Activated CD4-positive, alpha-beta T cell treated with anti-CD3 and anti-CD28 coated beads, Interleukin-2, amount 10 ng/mL, durations not matched to agents 7 days and 5 days (primary cell): ENCODE measurements around the gene IL1RL2. TPM values are rescaled to one million over a fixed set of nuclear protein-coding genes. Genes with fewer than 3 reads are reported as not detected.

ENCODE experiments used
- CTCF ChIA-PET: fragments of 350-600 bp; sonication (Branson Sonifier 250); formaldehyde crosslinking; loops from one replicate; lab custom pipeline; 2021; ENCODE audit warnings: antibody characterized with exemption; lab: Charles Lee
- POLR2A ChIA-PET: fragments of 350-600 bp; sonication (Branson Sonifier 250); formaldehyde crosslinking; loops from one replicate; lab custom pipeline; 2021; ENCODE audit warnings: antibody characterized with exemption; lab: Charles Lee
- DNase-seq: peaks from one replicate; pipeline ENCODE4 v3.0.0-alpha.2; 2020
- H3K27ac Mint-ChIP-seq: one replicate; pipeline ENCODE4 v1.8.0; 2021; ENCODE audit warnings: mild to moderate bottlenecking, moderate library complexity, mixed read lengths
- H3K27me3 Mint-ChIP-seq: one replicate; pipeline ENCODE4 v1.8.0; 2021; ENCODE audit warnings: mixed read lengths
- H3K36me3 Mint-ChIP-seq: one replicate; pipeline ENCODE4 v1.8.0; 2021; ENCODE audit warnings: low read depth, mixed read lengths
- H3K4me1 Mint-ChIP-seq: one replicate; pipeline ENCODE4 v1.8.0; 2021; ENCODE audit warnings: mixed read lengths
- H3K4me3 Mint-ChIP-seq: one replicate; pipeline ENCODE4 v1.8.0; 2021; ENCODE audit warnings: mild to moderate bottlenecking, moderate library complexity, mixed read lengths
- H3K9me3 Mint-ChIP-seq: one replicate; pipeline ENCODE4 v1.8.0; 2021; ENCODE audit warnings: mixed read lengths
- total RNA-seq, 2 experiments: library from RNA; stranded (reverse); gene quantifications; one replicate each; pipeline ENCODE4 v1.2.3, GENCODE V29; 2021

IL1RL2 gene
- total RNA-seq, 2 experiments from 2014 or later: not detected

DNA sequence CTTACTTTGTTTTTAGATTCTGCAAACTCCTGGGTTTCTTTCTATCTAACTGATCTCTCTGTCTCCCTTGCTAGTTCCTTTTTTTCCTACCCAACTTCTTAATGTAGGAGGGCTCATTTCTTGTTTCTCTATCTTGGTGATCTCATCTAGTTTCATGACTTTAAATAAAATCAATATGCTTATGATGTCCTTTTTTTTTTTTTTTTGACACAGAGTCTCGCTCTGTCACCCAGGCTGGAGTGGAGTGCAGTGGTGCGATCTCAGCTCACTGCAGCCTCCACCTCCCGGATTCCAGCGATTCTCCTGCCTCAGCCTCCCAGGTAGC is 82.3 kb downstream of the IL1RL2 start:
- DNase-seq: no peak
- H3K4me1 Mint-ChIP-seq: peaks cover 31% of the 10 kb centered on the region
- H3K9me3 Mint-ChIP-seq: peaks cover 14% of the 10 kb centered on the region
- peaks cover 6% of the 10 kb centered on the region for H3K36me3 Mint-ChIP-seq
- ChIA-PET CTCF (interaction anchor here (0.8 to 3.1 kb wide), 3 partner anchors 9 to 18 kb away, joined by 3 to 10 read pairs (median 3); no protein-coding TSS in a partner anchor), POLR2A (no interaction called here)
- H3K27me3 Mint-ChIP-seq: peaks cover 2% of the 10 kb centered on the region
- no peak overlapping the region for H3K27ac Mint-ChIP-seq
- H3K4me3 Mint-ChIP-seq: no peak overlapping the region

DNA sequence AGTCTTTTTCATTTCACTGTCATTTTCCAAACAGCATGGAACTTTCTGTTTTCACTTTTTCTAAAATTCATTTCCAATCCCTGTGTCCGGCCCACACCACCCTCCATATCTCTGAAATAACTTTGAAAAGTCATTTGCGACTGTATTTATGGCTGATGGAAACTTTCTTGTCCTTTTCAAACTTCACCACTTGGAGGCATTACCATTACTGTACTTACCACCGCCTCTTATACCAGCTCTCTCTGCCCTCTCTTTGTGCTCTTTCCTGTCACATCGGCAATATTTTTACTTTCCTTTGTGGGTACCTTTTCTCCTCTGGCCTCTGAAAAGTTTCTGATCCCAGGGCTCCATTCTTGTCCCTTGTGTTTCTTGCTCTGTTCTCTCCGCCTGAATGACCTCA is 85.0 kb downstream of the IL1RL2 start:
- Mint-ChIP-seq H3K27ac (peak overlapping the region; percentile 68), H3K4me3 (peak overlapping the region; percentile 39), H3K27me3 (peaks cover 2% of the 10 kb centered on the region), H3K4me1 (peaks cover 48% of the 10 kb centered on the region), H3K9me3 (peaks cover 27% of the 10 kb centered on the region), H3K36me3 (peaks cover 31% of the 10 kb centered on the region)
- ChIA-PET POLR2A (no interaction called here), CTCF (interaction anchor here (1.2 to 1.4 kb wide), 4 partner anchors 8 to 31 kb away, joined by 3 to 4 read pairs (median 3); no protein-coding TSS in a partner anchor)
- DNase-seq: no peak

DNA sequence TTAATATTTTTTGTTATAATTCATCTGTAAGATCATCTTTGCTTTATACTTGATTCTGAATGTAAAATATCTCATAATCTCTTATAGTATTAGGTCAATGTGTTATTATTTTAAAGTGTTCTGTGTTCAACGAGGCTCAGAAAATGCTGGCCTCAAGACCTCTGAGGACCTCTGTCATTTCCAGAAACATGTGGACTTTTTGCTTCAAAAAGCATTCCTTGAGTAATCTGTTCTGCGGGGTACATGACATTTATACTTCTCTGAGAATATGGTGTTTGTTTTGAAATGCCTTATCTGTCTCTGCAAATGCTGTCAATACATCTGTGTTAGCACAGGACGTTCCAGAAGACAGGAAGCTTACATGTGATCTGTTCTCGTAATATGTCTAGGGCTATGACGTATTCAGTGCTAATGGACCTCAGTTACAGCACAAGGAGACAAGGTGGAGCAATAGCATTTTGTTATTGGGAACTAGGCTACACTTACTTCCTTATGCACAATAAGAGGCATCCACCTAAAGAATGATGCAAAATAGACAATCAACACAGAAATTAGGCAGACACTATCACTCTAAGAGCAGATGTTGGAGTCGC is 86.9 kb downstream of the IL1RL2 start:
- ChIA-PET CTCF (interaction anchor here (0.6 kb wide), 1 partner anchor 12 kb away, joined by 4 read pairs; no protein-coding TSS in a partner anchor), POLR2A (no interaction called here)
- peaks cover 2% of the 10 kb centered on the region for H3K27me3 Mint-ChIP-seq
- peaks cover 37% of the 10 kb centered on the region for H3K36me3 Mint-ChIP-seq
- no peak overlapping the region for H3K27ac Mint-ChIP-seq
- H3K4me3 Mint-ChIP-seq: no peak overlapping the region
- H3K9me3 Mint-ChIP-seq: peaks cover 30% of the 10 kb centered on the region
- H3K4me1 Mint-ChIP-seq: peaks cover 66% of the 10 kb centered on the region
- DNase-seq: no peak

DNA sequence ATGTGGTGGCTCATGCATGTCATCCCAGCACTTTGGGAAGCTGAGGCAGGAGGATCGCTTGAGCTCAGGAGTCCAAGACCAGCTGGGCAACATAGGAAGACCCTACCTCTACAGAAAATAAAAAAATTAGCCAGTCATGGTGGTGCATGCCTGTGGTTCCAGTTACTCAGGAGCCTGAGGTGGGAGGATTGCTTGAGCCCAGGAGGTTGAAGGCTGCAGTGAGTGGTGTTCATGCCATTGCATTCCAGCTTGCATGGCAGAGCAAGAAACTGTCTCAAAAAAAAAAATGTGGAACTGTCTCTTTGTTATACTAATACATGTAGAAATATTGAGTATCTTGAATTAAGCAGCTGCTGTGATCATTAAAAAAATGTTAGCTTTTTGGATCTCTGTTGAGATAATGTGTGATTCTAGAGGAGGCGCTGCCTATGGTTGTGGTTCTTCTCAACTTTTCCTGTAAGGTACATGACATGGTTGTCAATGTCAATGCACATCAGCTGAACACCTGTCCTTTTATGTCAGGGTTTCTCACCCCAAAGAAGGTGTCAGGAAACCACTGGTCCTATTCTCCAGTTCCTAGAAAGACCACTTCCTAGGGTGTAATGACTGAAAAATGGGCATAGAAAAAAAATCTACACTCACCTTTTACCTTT is 89.9 kb downstream of the IL1RL2 start:
- peak overlapping the region; percentile 61 for H3K27ac Mint-ChIP-seq
- peak; percentile 51 for DNase-seq
- H3K27me3 Mint-ChIP-seq: no peaks in the 10 kb centered on the region
- H3K4me1 Mint-ChIP-seq: peaks cover 68% of the 10 kb centered on the region
- peak overlapping the region; percentile 23 for H3K4me3 Mint-ChIP-seq
- H3K36me3 Mint-ChIP-seq: peaks cover 36% of the 10 kb centered on the region
- POLR2A ChIA-PET: interaction anchor here (0.6 to 0.8 kb wide), 3 partner anchors 25 to 359 kb away, joined by 3 read pairs; no protein-coding TSS in a partner anchor
- H3K9me3 Mint-ChIP-seq: peaks cover 24% of the 10 kb centered on the region
- CTCF ChIA-PET: interaction anchor here (0.5 to 1.4 kb wide), 6 partner anchors 9 to 389 kb away, joined by 3 to 8 read pairs (median 4); no protein-coding TSS in a partner anchor

DNA sequence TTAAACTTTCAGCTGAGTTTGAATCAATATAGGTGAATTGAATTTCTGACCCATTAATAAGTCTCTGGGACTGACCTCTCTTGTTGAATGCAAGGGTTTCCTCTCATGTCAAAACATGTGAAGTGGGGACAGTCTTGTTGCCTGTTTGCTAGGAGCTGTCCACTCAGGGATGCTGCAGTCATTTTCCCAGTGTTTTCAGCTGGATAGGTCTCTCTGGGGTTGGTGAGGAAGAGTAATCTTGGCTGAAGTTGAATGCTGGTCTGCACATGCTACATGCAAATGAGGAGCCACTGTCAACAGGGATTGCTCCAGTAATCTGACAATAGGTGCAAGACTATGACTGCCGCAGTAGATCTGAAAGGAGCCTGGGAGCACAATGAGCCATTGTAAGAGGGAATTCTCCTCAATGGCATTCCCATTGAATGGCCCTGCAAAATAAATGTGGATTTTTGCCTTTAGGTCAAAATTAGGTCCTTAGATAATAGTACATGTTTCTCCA is 90.4 kb downstream of the IL1RL2 start:
- Mint-ChIP-seq H3K27ac (peak overlapping the region; percentile 61), H3K4me1 (peaks cover 65% of the 10 kb centered on the region), H3K4me3 (peak overlapping the region; percentile 23), H3K36me3 (peaks cover 36% of the 10 kb centered on the region), H3K9me3 (peaks cover 22% of the 10 kb centered on the region), H3K27me3 (no peaks in the 10 kb centered on the region)
- DNase-seq: no peak
- POLR2A ChIA-PET: interaction anchor here (0.6 kb wide), 1 partner anchor 359 kb away, joined by 3 read pairs; no protein-coding TSS in a partner anchor
- CTCF ChIA-PET: interaction anchor here (0.5 to 1.6 kb wide), 5 partner anchors 8 to 389 kb away, joined by 3 to 8 read pairs (median 4); no protein-coding TSS in a partner anchor

DNA sequence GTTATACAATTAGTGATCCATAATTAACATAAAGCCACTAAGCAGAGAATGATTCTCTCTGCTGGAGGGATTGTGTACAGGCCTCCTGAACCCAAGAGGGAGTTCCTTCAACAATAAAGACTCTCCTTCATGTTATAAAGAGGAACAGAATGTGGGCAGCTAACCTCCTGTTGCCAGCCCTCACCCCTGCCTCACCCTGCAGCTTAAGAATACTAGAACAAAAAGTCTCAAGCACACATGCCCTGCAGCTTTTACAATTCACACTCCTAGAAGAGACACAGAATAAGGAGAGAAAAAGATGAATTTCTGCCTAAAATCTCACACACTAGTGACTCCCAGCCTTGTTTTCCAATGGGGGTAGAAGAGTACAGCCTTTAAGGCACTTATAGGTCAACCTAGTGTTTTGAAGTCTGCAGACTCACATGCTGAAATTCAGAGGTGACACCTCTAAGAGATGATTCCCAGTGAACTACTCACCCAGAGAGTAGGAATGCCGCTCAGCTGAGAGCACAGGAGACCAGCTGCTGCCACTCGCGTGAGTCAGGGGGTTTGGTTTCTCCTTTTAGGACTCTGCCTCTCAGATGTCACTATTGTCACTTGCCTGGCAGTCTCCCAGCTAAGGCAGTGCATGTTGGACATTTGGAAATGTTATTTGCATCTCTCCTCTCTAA is 92.0 kb downstream of the IL1RL2 start:
- POLR2A ChIA-PET: interaction anchor here (0.9 kb wide), 1 partner anchor 21 kb away, joined by 3 read pairs; no protein-coding TSS in a partner anchor
- H3K27me3 Mint-ChIP-seq: no peaks in the 10 kb centered on the region
- CTCF ChIA-PET: interaction anchor here (1.2 to 1.6 kb wide), 3 partner anchors 9 to 23 kb away, joined by 3 to 4 read pairs (median 4); no protein-coding TSS in a partner anchor
- H3K9me3 Mint-ChIP-seq: peaks cover 19% of the 10 kb centered on the region
- H3K4me3 Mint-ChIP-seq: no peak overlapping the region
- no peak for DNase-seq
- H3K36me3 Mint-ChIP-seq: peaks cover 34% of the 10 kb centered on the region
- peak overlapping the region; percentile 19 for H3K27ac Mint-ChIP-seq
- H3K4me1 Mint-ChIP-seq: peaks cover 58% of the 10 kb centered on the region

DNA sequence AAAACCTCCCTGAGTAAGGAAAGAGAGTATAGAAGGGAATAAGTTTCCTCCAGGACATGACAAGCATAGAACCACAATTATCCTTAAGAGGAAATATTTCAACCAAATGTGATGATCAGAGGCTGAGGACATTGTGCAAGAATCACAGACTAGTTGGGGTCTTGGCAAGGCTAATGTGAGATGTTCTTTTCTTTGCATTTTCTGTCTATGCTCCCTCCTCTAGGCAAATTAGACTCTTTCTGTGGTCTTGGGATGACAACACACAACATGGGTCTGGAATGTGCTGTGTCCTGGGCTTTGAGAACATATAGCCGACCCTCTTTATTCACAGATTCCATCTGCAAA is 92.5 kb downstream of the IL1RL2 start:
- DNase-seq: no peak
- ChIA-PET CTCF (interaction anchor here (1.1 kb wide), 1 partner anchor 39 kb away, joined by 3 read pairs; no protein-coding TSS in a partner anchor), POLR2A (no interaction called here)
- Mint-ChIP-seq H3K36me3 (peaks cover 32% of the 10 kb centered on the region), H3K4me1 (peaks cover 57% of the 10 kb centered on the region), H3K4me3 (no peak overlapping the region), H3K9me3 (peaks cover 15% of the 10 kb centered on the region), H3K27me3 (no peaks in the 10 kb centered on the region), H3K27ac (no peak overlapping the region)

DNA sequence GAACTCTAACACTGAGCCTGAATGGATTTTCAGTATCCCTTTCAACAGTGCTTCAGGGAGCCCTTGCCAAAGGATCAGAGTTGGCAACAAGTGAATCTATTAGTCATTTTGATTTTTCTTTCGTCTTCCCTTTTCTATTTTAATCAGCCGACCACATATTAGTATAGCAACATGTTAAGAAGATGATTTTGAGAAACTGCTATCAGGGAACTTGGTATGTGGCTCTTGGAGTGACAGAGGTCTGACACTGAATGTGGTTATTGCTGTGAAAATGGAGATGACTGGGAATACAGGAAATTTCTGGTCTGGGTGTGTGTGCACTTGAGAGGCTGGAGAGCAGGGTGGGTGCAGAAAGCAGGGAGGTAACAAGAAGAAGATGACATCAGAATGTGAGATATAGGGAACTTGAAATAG is 95.9 kb downstream of the IL1RL2 start:
- CTCF ChIA-PET: interaction anchor here (0.8 to 1.6 kb wide), 6 partner anchors 9 to 32 kb away, joined by 3 to 9 read pairs (median 4); no protein-coding TSS in a partner anchor
- Mint-ChIP-seq H3K9me3 (no peaks in the 10 kb centered on the region), H3K4me1 (peaks cover 30% of the 10 kb centered on the region)

DNA sequence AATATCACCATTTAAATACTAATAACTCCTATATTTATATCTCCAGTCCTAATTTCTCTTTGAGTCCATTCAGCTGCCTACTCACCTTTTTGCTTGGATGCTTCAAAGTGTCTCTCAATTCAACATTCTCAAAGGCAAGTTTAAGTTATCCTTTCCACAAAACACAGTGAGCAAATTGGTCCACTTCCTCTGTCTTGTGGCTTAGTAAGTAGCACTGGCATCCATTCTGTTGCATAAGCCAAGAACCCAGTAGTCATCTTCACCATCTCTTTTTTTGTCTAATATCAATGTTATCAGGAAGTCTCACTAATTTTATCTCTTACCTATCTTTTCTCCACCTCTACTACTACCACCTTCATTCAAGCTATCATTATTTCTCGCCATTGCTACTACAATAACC is 97.2 kb downstream of the IL1RL2 start:
- H3K9me3 Mint-ChIP-seq: no peaks in the 10 kb centered on the region
- no peak overlapping the region for H3K27ac Mint-ChIP-seq
- POLR2A ChIA-PET: no interaction called here
- H3K4me3 Mint-ChIP-seq: no peak overlapping the region
- H3K27me3 Mint-ChIP-seq: no peaks in the 10 kb centered on the region
- H3K4me1 Mint-ChIP-seq: peaks cover 17% of the 10 kb centered on the region
- H3K36me3 Mint-ChIP-seq: peaks cover 2% of the 10 kb centered on the region
- CTCF ChIA-PET: interaction anchor here (0.9 to 1.6 kb wide), 4 partner anchors 8 to 43 kb away, joined by 3 to 9 read pairs (median 4); no protein-coding TSS in a partner anchor
- no peak for DNase-seq

More for the DNA sequence above, 95.9 kb downstream of the IL1RL2 start:
- Mint-ChIP-seq H3K4me3 (no peak overlapping the region), H3K27me3 (no peaks in the 10 kb centered on the region), H3K27ac (no peak overlapping the region), H3K36me3 (peaks cover 4% of the 10 kb centered on the region)
- no peak for DNase-seq
- POLR2A ChIA-PET: no interaction called here

DNA sequence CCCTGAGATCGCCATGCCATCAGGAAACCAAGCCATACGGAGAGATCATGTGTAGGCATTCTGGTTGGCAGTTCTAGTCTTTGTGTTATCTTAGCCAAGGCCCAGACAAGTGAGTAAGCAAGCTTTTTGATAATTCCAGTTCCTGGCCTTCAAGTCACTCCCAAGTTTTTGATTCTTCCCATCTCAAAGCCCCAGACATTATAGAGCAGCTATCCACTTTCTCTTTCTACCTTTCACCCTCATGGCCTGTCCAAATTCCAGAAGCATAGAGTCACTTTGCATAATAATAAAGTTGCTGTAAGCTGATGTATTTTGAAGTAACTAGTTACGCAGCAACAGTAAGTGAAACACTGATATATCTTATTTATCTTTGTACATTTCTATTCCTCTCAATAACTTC is 97.8 kb downstream of the IL1RL2 start:
- POLR2A ChIA-PET: no interaction called here
- Mint-ChIP-seq H3K36me3 (peaks cover 2% of the 10 kb centered on the region), H3K4me3 (no peak overlapping the region), H3K9me3 (no peaks in the 10 kb centered on the region), H3K4me1 (peaks cover 11% of the 10 kb centered on the region), H3K27me3 (no peaks in the 10 kb centered on the region), H3K27ac (no peak overlapping the region)
- DNase-seq: no peak
- CTCF ChIA-PET: interaction anchor here (0.9 to 2.6 kb wide), 4 partner anchors 8 to 158 kb away, joined by 3 to 8 read pairs (median 3); no protein-coding TSS in a partner anchor

DNA sequence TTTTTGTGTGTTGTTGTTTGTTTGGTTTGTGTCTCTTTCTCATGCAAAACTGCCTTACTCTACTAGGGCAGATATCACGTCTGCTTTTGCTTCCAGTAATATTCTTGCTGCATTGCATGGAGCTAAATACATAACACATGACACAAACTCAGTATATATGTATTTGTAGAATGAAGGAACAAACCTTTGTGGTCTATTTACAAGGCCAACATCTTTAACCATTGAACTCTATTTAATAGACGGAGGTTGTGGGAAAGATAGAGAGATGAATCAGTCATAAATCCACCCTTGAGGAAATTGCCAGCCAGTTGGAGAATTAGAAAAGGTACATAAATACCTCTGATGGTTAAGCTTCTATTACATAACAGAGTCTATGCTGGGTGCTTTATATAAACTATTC is 98.5 kb downstream of the IL1RL2 start:
- Mint-ChIP-seq H3K36me3 (peaks cover 2% of the 10 kb centered on the region), H3K4me1 (peaks cover 9% of the 10 kb centered on the region), H3K4me3 (no peak overlapping the region), H3K27me3 (no peaks in the 10 kb centered on the region), H3K27ac (no peak overlapping the region), H3K9me3 (no peaks in the 10 kb centered on the region)
- no peak for DNase-seq
- POLR2A ChIA-PET: no interaction called here
- CTCF ChIA-PET: interaction anchor here (0.6 to 2.6 kb wide), 8 partner anchors 9 to 445 kb away, joined by 3 to 11 read pairs (median 4); no protein-coding TSS in a partner anchor

DNA sequence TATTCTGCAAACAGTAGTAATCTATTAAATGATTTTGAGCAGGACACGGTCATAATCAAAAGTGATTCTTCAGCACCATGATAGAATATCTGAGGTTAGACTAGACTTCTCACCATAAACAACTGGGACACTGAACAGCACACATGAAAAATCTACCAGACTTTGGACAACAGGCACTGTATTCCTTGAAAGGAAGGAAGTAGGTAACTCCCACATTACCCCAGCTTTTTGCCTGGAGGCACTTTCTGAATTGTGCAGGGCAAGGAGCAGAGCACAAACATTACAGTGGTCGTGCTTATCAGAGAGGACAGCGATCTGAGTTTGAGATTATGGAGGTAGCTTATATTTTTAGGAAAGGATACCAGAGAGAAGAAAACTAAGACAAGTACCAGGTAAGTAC is 99.2 kb downstream of the IL1RL2 start:
- ChIA-PET POLR2A (no interaction called here), CTCF (interaction anchor here (0.6 to 2.6 kb wide), 7 partner anchors 10 to 265 kb away, joined by 3 to 11 read pairs (median 3); no protein-coding TSS in a partner anchor)
- H3K4me1 Mint-ChIP-seq: peaks cover 11% of the 10 kb centered on the region
- peaks cover under 1% of the 10 kb centered on the region for H3K36me3 Mint-ChIP-seq
- no peak overlapping the region for H3K27ac Mint-ChIP-seq
- no peak overlapping the region for H3K4me3 Mint-ChIP-seq
- no peak for DNase-seq
- H3K9me3 Mint-ChIP-seq: no peaks in the 10 kb centered on the region
- no peaks in the 10 kb centered on the region for H3K27me3 Mint-ChIP-seq
